ENCODE measurements around the gene SUMF1. TPM values are rescaled to one million over a fixed set of nuclear protein-coding genes. Genes with fewer than 3 reads are reported as not detected.

Gene SUMF1
- total and polyA plus RNA-seq, 4 donors = 11.6 to 50.0 (median 31.5) TPM

GRCh38 chr3:4440951-4441350 lies 26.1 kb downstream of the SUMF1 start:
- WGBS, 2 donors = 91 to 99% methylated on average over 6 of the region's 6 CpGs
- H3K4me3 ChIP-seq = no peak overlapping the region
- H3K27me3 ChIP-seq (ENCODE audit: control insufficient read depth in 3 of 3, insufficient read depth in 3 of 3, low read length in 2 of 3) = no peaks in the 10 kb centered on the region
- H3K9me3 ChIP-seq (ENCODE audit: control insufficient read depth in 4 of 4, insufficient read depth in 3 of 4, low read length in 3 of 4) = no peaks in the 10 kb centered on the region
- no peak for TF ChIP-seq CTCF (IDR thresholded peaks at IDR 0.05; ENCODE audit: control extremely low read depth, extremely low read depth)
- no peak for DNase-seq
- no peak overlapping the region for H3K27ac ChIP-seq (ENCODE audit: low read depth in 1 of 2, low read length in 1 of 2)
- ATAC-seq (ENCODE audit: insufficient read depth, low FRiP score) = no peak
- peaks cover 0 to 1% (median 0%) of the 10 kb centered on the region in 5 donors for H3K4me1 ChIP-seq (ENCODE audit: control insufficient read depth in 5 of 5, insufficient read depth in 5 of 5, low read length in 5 of 5)
- H3K36me3 ChIP-seq (ENCODE audit: control insufficient read depth in 4 of 4, insufficient read depth in 4 of 4, low read length in 4 of 4) = peaks cover 0 to 11% (median 8%) of the 10 kb centered on the region in 4 donors
- H3K9ac ChIP-seq (ENCODE audit: insufficient read depth in 1 of 2, low read length in 2 of 2) = no peak overlapping the region

- H3K9me3 ChIP-seq (ENCODE audit: control insufficient read depth in 4 of 4, insufficient read depth in 3 of 4, low read length in 3 of 4) = no peaks in the 10 kb centered on the region
- no peak for TF ChIP-seq CTCF (IDR thresholded peaks at IDR 0.05; ENCODE audit: control extremely low read depth, extremely low read depth)
- H3K9ac ChIP-seq (ENCODE audit: insufficient read depth in 1 of 2, low read length in 2 of 2) = no peak overlapping the region
- no peaks in the 10 kb centered on the region for H3K27me3 ChIP-seq (ENCODE audit: control insufficient read depth in 3 of 3, insufficient read depth in 3 of 3, low read length in 2 of 3)
- 96 to 98% methylated on average over 1 of the region's 1 CpG for WGBS, 2 donors
- H3K4me3 ChIP-seq = no peak overlapping the region
- peaks cover 0 to under 1% (median 0%) of the 10 kb centered on the region in 5 donors for H3K4me1 ChIP-seq (ENCODE audit: control insufficient read depth in 5 of 5, insufficient read depth in 5 of 5, low read length in 5 of 5)
- no peak for ATAC-seq (ENCODE audit: insufficient read depth, low FRiP score)
- H3K36me3 ChIP-seq (ENCODE audit: control insufficient read depth in 4 of 4, insufficient read depth in 4 of 4, low read length in 4 of 4) = peaks cover 0 to 9% (median 5%) of the 10 kb centered on the region in 4 donors
- no peak for DNase-seq
- H3K27ac ChIP-seq (ENCODE audit: low read depth in 1 of 2, low read length in 1 of 2) = no peak overlapping the region
These were observed 28.8 kb downstream of the SUMF1 start for GRCh38 chr3:4438296-4438695.

- ATAC-seq (ENCODE audit: insufficient read depth, low FRiP score) (no peak), DNase-seq (no peak)
- peaks cover 0 to 11% (median 1%) of the 10 kb centered on the region in 5 donors for H3K4me1 ChIP-seq (ENCODE audit: control insufficient read depth in 5 of 5, insufficient read depth in 5 of 5, low read length in 5 of 5)
- no peak for TF ChIP-seq CTCF (IDR thresholded peaks at IDR 0.05; ENCODE audit: control extremely low read depth, extremely low read depth)
- no peak overlapping the region for H3K9ac ChIP-seq (ENCODE audit: insufficient read depth in 1 of 2, low read length in 2 of 2)
- no peak overlapping the region for H3K4me3 ChIP-seq
- H3K9me3 ChIP-seq (ENCODE audit: control insufficient read depth in 4 of 4, insufficient read depth in 3 of 4, low read length in 3 of 4) = peaks cover 0 to 1% (median 0%) of the 10 kb centered on the region in 4 donors
- H3K36me3 ChIP-seq (ENCODE audit: control insufficient read depth in 4 of 4, insufficient read depth in 4 of 4, low read length in 4 of 4) = peaks cover 0 to 7% (median 4%) of the 10 kb centered on the region in 4 donors
- no peaks in the 10 kb centered on the region for H3K27me3 ChIP-seq (ENCODE audit: control insufficient read depth in 3 of 3, insufficient read depth in 3 of 3, low read length in 2 of 3)
- H3K27ac ChIP-seq (ENCODE audit: low read depth in 1 of 2, low read length in 1 of 2) = no peak overlapping the region
These were observed 34.8 kb downstream of the SUMF1 start for GRCh38 chr3:4432259-4432658.

All from lung (tissue), 12 donors.